Lower lobe of right lung (tissue), 2 donors: ENCODE data around the gene TECPR2. TPM values are rescaled to one million over a fixed set of nuclear protein-coding genes. Genes with fewer than 3 reads are reported as not detected.
"Not testable (repeated sequence)": the region's sequence is repeated elsewhere in the genome, so short reads cannot be mapped to it uniquely, and the experiment has no call there.

Source experiments
- ATAC-seq, 2 donors: fragments of 200-7000 bp; cut with Tn5 transposase; one replicate each; pipeline ENCODE4 v1.9.1; 2020 to 2022; ENCODE audit warnings: mild to moderate bottlenecking in 2 of 2, moderate library complexity in 2 of 2
- DNase-seq: peaks from one replicate; pipeline ENCODE4 v3.0.0-alpha.2; 2020
- H3K27ac ChIP-seq: fragments of 200-600 bp; one replicate; pipeline ENCODE4 v1.8.0; 2022
- H3K27me3 ChIP-seq: fragments of 200-600 bp; one replicate; pipeline ENCODE4 v1.8.0; 2022; ENCODE audit warnings: low read depth
- H3K36me3 ChIP-seq: fragments of 200-600 bp; one replicate; pipeline ENCODE4 v1.8.0; 2022; ENCODE audit warnings: mild to moderate bottlenecking
- H3K4me1 ChIP-seq: fragments of 200-600 bp; one replicate; pipeline ENCODE4 v1.8.0; 2022
- H3K4me3 ChIP-seq: fragments of 200-600 bp; one replicate; pipeline ENCODE4 v1.8.0; 2022; ENCODE audit warnings: mild to moderate bottlenecking
- H3K9me3 ChIP-seq: fragments of 200-600 bp; one replicate; pipeline ENCODE4 v1.8.0; 2022
- CTCF ChIP-seq: fragments of 200-600 bp; IDR thresholded peaks from one replicate; pipeline ENCODE4 v1.8.0; 2022; ENCODE audit warnings: antibody characterized with exemption, mild to moderate bottlenecking
- intact Hi-C: fragments of 100-400 bp; cut with DNase I; formaldehyde crosslinking; loops from one replicate; pipeline ENCODE4 v1.11.0; 2022
- total RNA-seq: library from RNA; stranded (reverse); fragmentation: NEBNext Ultra II Directional; extraction: Animal tissue kit (Norgen Biotek cat#: 25700); gene quantifications from one replicate; pipeline ENCODE4 v1.2.1, GENCODE V29; 2021
- donor health status: DM: no; HTN: yes; CAD: no; lungs with severe emphysema.

The TECPR2 gene
- total RNA-seq, 1 donor from 2014 or later = 23.2 TPM

- TF ChIP-seq CTCF = no peak
- H3K4me1 ChIP-seq = peaks cover 6% of the 10 kb centered on the region
- no peak overlapping the region for H3K4me3 ChIP-seq
- ATAC-seq (no peak), DNase-seq (no peak)
- H3K27me3 ChIP-seq = no peaks in the 10 kb centered on the region
- H3K9me3 ChIP-seq = no peaks in the 10 kb centered on the region
- no peak overlapping the region for H3K27ac ChIP-seq
- intact Hi-C loops = no loop called here
- H3K36me3 ChIP-seq = peaks cover 97% of the 10 kb centered on the region
Measured at GRCh38 chr14:102348376-102348775, 14.4 kb upstream of the TECPR2 start.

GRCh38 chr14:102351023-102351422 is 11.7 kb upstream of the TECPR2 start:
- H3K4me1 ChIP-seq = peaks cover 6% of the 10 kb centered on the region
- peak; percentile 23 to 36 for ATAC-seq
- intact Hi-C loops = no loop called here
- peak overlapping the region; percentile 56 for H3K27ac ChIP-seq
- no peak for DNase-seq
- no peak overlapping the region for H3K4me3 ChIP-seq
- H3K9me3 ChIP-seq = no peaks in the 10 kb centered on the region
- H3K27me3 ChIP-seq = no peaks in the 10 kb centered on the region
- peaks cover 97% of the 10 kb centered on the region for H3K36me3 ChIP-seq
- TF ChIP-seq CTCF = no peak

GRCh38 chr14:102351593-102351992 is 11.1 kb upstream of the TECPR2 start:
- H3K4me1 ChIP-seq, intact Hi-C loops, H3K4me3 ChIP-seq, ATAC-seq, H3K9me3 ChIP-seq, H3K27me3 ChIP-seq, DNase-seq: not testable (repeated sequence)
- Histone ChIP-seq H3K36me3 (peaks cover 97% of the 10 kb centered on the region), H3K27ac (peak overlapping the region; percentile 56)

GRCh38 chr14:102352213-102352612 is 10.5 kb upstream of the TECPR2 start:
- H3K9me3 ChIP-seq = no peaks in the 10 kb centered on the region
- H3K27ac ChIP-seq = peak overlapping the region; percentile 6
- no peak for TF ChIP-seq CTCF
- H3K36me3 ChIP-seq = peaks cover 97% of the 10 kb centered on the region
- ATAC-seq (peak in 1 of 2 donors; percentile 37), DNase-seq (no peak)
- no peak overlapping the region for H3K4me3 ChIP-seq
- intact Hi-C loops = no loop called here
- H3K4me1 ChIP-seq = peaks cover 6% of the 10 kb centered on the region
- H3K27me3 ChIP-seq = no peaks in the 10 kb centered on the region

GRCh38 chr14:102353126-102353619 is 9.6 kb upstream of the TECPR2 start:
- Histone ChIP-seq H3K36me3 (peaks cover 97% of the 10 kb centered on the region), H3K27me3 (no peaks in the 10 kb centered on the region), H3K27ac (no peak overlapping the region), H3K4me1 (peaks cover 6% of the 10 kb centered on the region), H3K4me3 (no peak overlapping the region), H3K9me3 (no peaks in the 10 kb centered on the region)
- intact Hi-C loops = no loop called here
- ATAC-seq (no peak), DNase-seq (no peak)
- no peak for TF ChIP-seq CTCF

- H3K9me3 ChIP-seq = no peaks in the 10 kb centered on the region
- peaks cover 8% of the 10 kb centered on the region for H3K4me1 ChIP-seq
- ATAC-seq = no peak
- H3K4me3 ChIP-seq = no peak overlapping the region
- peaks cover 89% of the 10 kb centered on the region for H3K36me3 ChIP-seq
- intact Hi-C loops = no loop called here
- TF ChIP-seq CTCF = no peak
- no peaks in the 10 kb centered on the region for H3K27me3 ChIP-seq
- no peak for DNase-seq
- H3K27ac ChIP-seq = no peak overlapping the region
Measured at GRCh38 chr14:102356280-102356679, 6.5 kb upstream of the TECPR2 start.
